Kidney capillary endothelial cell (primary cell): Measurements from ENCODE around the gene HPSE2.
"Not testable (repeated sequence)": the region's sequence is repeated elsewhere in the genome, so short reads cannot be mapped to it uniquely, and the experiment has no call there.

Source experiments
- DNase-seq: peaks from one replicate; pipeline ENCODE4 v3.0.0-alpha.2; 2018; ENCODE audit warnings: low spot score

Gene HPSE2

GRCh38 chr10:99161165-99161564 is 74.5 kb downstream of the HPSE2 start:
- no peak for DNase-seq

GRCh38 chr10:99143651-99144050 is 92.0 kb downstream of the HPSE2 start:
- DNase-seq = no peak

- no peak for DNase-seq
Measured at GRCh38 chr10:99143011-99143410, 92.6 kb downstream of the HPSE2 start.

- not testable (repeated sequence) for DNase-seq
Measured at GRCh38 chr10:99132897-99133296, 102.8 kb downstream of the HPSE2 start.

- DNase-seq = no peak
Measured at GRCh38 chr10:99125879-99126278, 109.8 kb downstream of the HPSE2 start.

DNA sequence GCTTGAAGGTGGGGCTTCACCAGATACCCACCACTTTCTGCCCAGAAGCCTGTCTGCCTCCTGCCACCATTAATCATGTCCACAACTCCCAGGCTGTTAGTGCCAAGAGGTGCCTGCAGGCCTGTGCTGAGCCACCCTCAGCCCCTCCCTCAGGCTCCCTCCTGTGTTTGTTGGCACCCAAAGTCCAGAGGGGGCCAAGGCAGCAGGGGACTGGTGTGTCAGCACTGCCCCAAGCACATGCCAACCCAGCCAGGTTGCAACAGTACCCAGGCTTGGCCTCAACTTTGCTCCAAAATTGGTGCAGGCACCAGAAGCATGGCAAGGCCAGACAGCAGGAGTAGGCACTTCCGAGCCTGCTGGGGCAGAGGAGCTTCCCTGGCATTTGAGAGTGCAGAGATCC is 111.3 kb downstream of the HPSE2 start:
- no peak for DNase-seq

DNA sequence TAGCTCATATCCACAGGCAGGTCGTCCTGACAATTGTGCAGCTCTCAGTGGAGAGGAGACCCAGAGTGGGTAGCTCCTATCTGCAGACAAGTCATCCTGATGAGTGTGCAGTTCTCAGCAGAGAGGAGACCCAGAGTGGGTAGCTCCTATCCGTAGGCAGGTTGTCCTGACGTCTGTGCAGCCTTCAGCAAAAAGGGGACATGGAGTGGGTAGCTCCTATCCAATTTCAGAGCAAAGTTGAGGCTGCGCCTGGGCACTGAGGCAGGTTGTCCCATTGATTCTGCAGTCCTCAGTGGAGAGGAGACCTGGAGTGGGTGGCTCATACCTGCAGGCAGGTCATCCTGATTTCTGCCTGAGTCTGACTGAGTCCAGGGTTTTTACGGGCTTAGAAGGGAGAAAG is 111.8 kb downstream of the HPSE2 start:
- no peak for DNase-seq

GRCh38 chr10:99123336-99123735 is 112.3 kb downstream of the HPSE2 start:
- no peak for DNase-seq

DNA sequence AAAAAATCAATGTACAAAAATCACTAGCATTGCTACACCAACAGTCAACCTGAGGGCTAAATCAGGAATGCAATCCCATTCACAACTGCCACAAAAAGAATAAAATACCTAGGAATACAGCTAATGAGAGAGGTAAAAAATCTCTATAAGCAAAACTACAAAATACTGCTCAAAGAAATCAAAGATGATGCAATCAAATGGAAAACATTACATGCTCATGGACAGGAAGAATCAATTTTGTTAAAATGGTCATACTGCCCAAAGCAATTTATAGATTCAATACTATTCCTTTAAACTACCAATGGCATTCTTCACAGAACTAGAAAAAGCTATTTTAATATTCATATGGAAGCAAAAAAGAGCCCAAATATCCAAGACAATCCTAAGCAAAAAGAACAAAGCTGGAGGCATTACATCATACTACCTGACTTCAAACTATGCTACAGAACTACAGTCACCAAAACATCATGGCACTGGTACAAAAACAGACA is 116.3 kb downstream of the HPSE2 start:
- no peak for DNase-seq

DNA sequence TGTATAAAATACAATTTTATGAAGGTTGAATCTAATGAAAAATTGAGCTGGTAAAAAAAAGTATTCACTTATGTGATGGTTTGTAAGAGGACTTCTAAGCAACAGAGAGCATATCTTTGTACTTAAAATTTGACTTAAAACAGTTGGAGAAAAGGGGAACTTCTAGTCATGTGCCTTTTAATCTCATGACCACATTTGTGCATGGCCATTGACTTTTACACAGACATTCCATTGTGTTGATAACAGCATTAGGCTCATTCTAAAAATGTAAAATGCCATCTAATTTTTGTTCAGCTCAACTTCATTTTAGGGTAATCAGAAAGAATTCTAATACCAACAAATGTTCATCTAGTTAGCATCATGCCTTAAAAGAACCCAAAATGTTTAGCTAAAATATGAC is 119.9 kb downstream of the HPSE2 start:
- DNase-seq = no peak

- DNase-seq = no peak
Measured at GRCh38 chr10:99085358-99085757, 150.3 kb downstream of the HPSE2 start.

DNA sequence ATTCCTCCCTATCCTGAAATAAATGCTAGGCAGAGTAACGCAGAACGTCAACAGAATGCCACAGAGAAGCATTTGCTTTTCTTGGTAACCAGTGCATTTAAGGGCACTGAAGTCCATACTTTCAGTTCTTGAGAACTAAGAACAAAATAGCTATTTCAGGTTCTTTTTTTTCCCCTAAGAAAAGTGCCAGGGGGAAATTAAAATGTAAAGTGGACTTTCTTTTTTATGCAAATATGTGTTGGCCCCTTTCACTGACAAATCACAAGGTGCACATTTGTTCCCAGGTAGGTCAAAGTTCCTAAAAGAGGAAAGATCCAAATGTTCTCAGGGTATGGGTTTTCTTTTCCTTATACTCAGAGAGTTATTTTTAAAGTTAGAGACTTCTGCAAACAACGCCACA is 151.5 kb downstream of the HPSE2 start:
- no peak for DNase-seq

GRCh38 chr10:99080275-99080945 is 155.2 kb downstream of the HPSE2 start:
- DNase-seq = no peak

- no peak for DNase-seq
Measured at GRCh38 chr10:99062591-99062990, 173.1 kb downstream of the HPSE2 start.

DNA sequence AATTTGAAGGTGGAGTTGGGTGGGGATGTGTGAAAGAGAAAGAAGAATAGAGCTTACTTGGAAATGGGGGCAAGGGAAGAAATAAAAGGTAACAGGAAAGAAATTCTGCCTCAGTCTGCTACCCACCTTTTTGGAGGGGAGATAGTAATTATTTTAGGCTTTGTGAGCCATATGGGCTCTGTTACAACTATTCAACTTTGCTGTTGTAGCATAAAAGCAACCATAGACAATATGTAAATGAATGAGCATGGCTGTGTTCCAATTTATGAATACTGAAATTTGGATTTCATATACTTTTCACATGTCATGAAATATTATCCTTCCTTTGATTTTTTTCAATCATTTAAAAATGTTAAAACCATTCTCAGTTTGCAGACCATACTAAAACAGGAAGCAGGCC is 176.9 kb downstream of the HPSE2 start:
- no peak for DNase-seq

- no peak for DNase-seq
Measured at GRCh38 chr10:99057936-99058690, 177.5 kb downstream of the HPSE2 start.

DNA sequence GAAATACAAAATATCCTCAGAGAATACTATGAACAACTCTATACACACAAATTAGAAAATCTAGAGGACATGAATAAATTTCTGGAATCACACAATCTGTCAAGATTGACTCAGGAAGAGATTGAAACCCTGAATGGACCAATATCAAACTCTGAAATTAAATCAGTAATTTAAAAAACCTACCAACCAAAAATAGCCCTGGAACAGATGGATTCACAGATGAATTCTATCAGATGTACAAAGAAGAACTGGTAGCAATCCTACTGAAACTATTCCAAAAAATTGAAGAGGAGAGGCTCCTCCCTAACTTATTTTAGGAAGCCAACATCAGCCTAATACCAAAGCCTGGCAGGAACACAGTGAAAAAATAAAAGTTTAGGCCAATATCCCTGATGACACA is 190.0 kb downstream of the HPSE2 start:
- DNase-seq = no peak

GRCh38 chr10:99042051-99042771 is 193.4 kb downstream of the HPSE2 start:
- no peak for DNase-seq

GRCh38 chr10:99041468-99041867 is 194.2 kb downstream of the HPSE2 start:
- DNase-seq = no peak

- no peak for DNase-seq
Measured at GRCh38 chr10:99013885-99014284, 221.8 kb downstream of the HPSE2 start.

GRCh38 chr10:99010286-99010685 is 225.4 kb downstream of the HPSE2 start:
- no peak for DNase-seq

DNA sequence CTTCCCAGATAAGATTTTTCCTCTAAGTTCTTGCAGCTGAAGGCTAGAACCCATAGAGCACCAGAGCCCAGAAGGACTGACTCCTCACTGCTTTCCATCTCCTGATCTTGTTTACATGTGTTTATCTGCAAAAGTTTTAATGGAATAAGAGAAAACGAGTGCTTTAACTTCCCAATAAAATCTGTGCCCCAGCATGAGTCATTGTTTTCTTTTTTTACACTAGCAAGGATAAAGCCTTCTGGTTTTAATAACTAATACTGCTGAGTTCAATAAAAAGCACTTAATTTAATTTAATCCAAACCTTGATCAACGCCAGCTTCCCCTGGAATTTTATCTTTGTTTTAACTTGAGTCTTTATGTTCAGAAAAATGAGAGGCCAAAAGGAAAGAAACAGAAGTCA is 227.6 kb downstream of the HPSE2 start:
- DNase-seq = no peak

DNA sequence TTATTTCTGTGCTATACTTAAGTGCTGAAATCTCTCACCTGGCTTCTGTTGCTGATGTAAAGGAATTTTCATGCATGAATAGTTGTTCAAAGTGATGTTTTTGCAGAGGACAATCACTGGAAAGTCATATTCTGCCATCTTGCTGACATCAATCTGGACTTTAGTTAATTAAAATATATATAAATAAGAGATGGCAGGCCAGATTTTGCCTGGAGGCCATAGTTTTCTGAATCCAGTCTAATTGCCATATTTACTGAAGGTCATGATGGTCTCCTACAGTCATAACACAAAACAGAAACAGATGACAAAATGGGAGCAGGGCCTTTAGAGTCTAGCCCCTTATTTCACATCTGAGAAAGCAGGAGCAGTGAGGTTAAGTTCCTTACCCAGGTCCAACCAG is 228.2 kb downstream of the HPSE2 start:
- no peak for DNase-seq
